Fibroblast of lung (primary cell): ENCODE measurements around the gene SPRR1B. TPM values are rescaled to one million over a fixed set of nuclear protein-coding genes. Genes with fewer than 3 reads are reported as not detected.

Source experiments
- DNase-seq, 2 donors: peaks; one replicate each; pipeline versions ENCODE4 v3.0.0 to v3.0.0-alpha.2; 2010; ENCODE audit warnings: low read depth in 2 of 2
- H2AFZ ChIP-seq: 2 replicates; pipeline ENCODE4 v1.5.1; 2012; ENCODE audit warnings: low read length, control low read depth, inconsistent platforms
- H3K27ac ChIP-seq: 2 replicates; pipeline ENCODE4 v1.5.1; 2011; ENCODE audit warnings: low read length, control low read depth; ENCODE audit not compliant: insufficient read depth
- H3K27me3 ChIP-seq: 2 replicates; pipeline ENCODE4 v1.5.1; 2011; ENCODE audit warnings: mild to moderate bottlenecking, low read length; ENCODE audit not compliant: control insufficient read depth, insufficient read depth
- H3K36me3 ChIP-seq: 2 replicates; pipeline ENCODE4 v1.5.1; 2011; ENCODE audit warnings: low read length; ENCODE audit not compliant: control insufficient read depth, insufficient read depth
- H3K4me1 ChIP-seq: 2 replicates; pipeline ENCODE4 v1.5.1; 2011; ENCODE audit warnings: low read length; ENCODE audit not compliant: control insufficient read depth, insufficient read depth; ENCODE audit errors: extremely low read depth
- H3K4me2 ChIP-seq: 2 replicates; pipeline ENCODE4 v1.5.1; 2011; ENCODE audit warnings: low read length, control low read depth; ENCODE audit not compliant: insufficient read depth; ENCODE audit errors: extremely low read depth
- H3K4me3 ChIP-seq, 4 experiments: fragments of 200-600 bp in 1 of 4; sonication (generic) in 1 of 4; replicated peaks in 1 of 4; 2 replicates each; pipeline ENCODE4 v1.5.1; 2011 to 2016; ENCODE audit warnings: low read length in 4 of 4, low read depth in 3 of 4, mild to moderate bottlenecking in 3 of 4, control low read depth in 2 of 4, inconsistent platforms in 1 of 4, mixed read lengths in 1 of 4; ENCODE audit not compliant: insufficient read depth in 1 of 4; ENCODE audit errors: control extremely low read depth in 1 of 4
- H3K79me2 ChIP-seq: 2 replicates; pipeline ENCODE4 v1.5.1; 2012; ENCODE audit warnings: mild to moderate bottlenecking, low read length, inconsistent platforms; ENCODE audit not compliant: control insufficient read depth, insufficient read depth
- H3K9ac ChIP-seq: 2 replicates; pipeline ENCODE4 v1.5.1; 2011; ENCODE audit warnings: mild to moderate bottlenecking, low read length, control low read depth; ENCODE audit not compliant: insufficient read depth
- H3K9me3 ChIP-seq: 2 replicates; pipeline ENCODE4 v1.5.1; 2012; ENCODE audit warnings: low read depth, low read length; ENCODE audit not compliant: control insufficient read depth, insufficient read depth
- H4K20me1 ChIP-seq: 2 replicates; pipeline ENCODE4 v1.5.1; 2011; ENCODE audit warnings: low read length; ENCODE audit not compliant: control insufficient read depth, insufficient read depth; ENCODE audit errors: extremely low read depth
- CTCF ChIP-seq, 2 donors: IDR thresholded peaks in 1 of 2; conservative IDR thresholded peaks in 1 of 2; 1 replicate in 1 of 2; 2 replicates in 1 of 2; pipeline ENCODE4 v1.5.1; 2011 to 2012; ENCODE audit warnings: low read length in 2 of 2, control low read depth in 1 of 2, inconsistent platforms in 1 of 2, low read depth in 1 of 2, mild to moderate bottlenecking in 1 of 2
- EZH2 ChIP-seq: IDR thresholded peaks from 2 replicates; pipeline ENCODE4 v1.5.1; 2012; ENCODE audit warnings: low read length, control low read depth, mild to moderate bottlenecking; ENCODE audit errors: missing control alignments
- polyA plus RNA-seq, 2 donors: library from polyadenylated mRNA; depleted of rRNA in 1 of 2; stranded (reverse) in 1 of 2; unstranded in 1 of 2; fragments of >200 nt; gene quantifications; 2 replicates each; pipeline ENCODE4 v1.2.1, GENCODE V29; 2011 to 2012; ENCODE audit warnings: missing spikeins in 1 of 2
- total RNA-seq: library from RNA; depleted of rRNA; stranded (reverse); fragments of >200 nt; gene quantifications from 2 replicates; pipeline ENCODE4 v1.2.1, GENCODE V29; 2014

The SPRR1B gene
- total and polyA plus RNA-seq, 2 donors (not counting 1 experiment from before 2014, with no cell fraction given), result not detected

GRCh38 chr1:152995842-152996241 lies 35.2 kb upstream of the SPRR1B start:
- Histone ChIP-seq H3K9me3 (no peaks in the 10 kb centered on the region), H2AFZ (no peak overlapping the region), H3K9ac (no peak overlapping the region), H3K36me3 (no peaks in the 10 kb centered on the region), H3K27me3 (peaks cover 3% of the 10 kb centered on the region), H3K27ac (no peak overlapping the region), H3K4me3 (no peak overlapping the region), H4K20me1 (no peaks in the 10 kb centered on the region), H3K4me1 (no peaks in the 10 kb centered on the region), H3K4me2 (no peak overlapping the region), H3K79me2 (no peaks in the 10 kb centered on the region)
- no peak for DNase-seq
- TF ChIP-seq CTCF (conservative IDR thresholded peaks at IDR 0.05 in 1 of 2, IDR thresholded peaks at IDR 0.05 in 1 of 2; ENCODE audit: low read depth in 1 of 2, low read length in 2 of 2), result no peak
- TF ChIP-seq EZH2, result no peak

GRCh38 chr1:152996633-152997400 lies 34.2 kb upstream of the SPRR1B start:
- Histone ChIP-seq H4K20me1 (no peaks in the 10 kb centered on the region), H3K36me3 (no peaks in the 10 kb centered on the region), H3K4me3 (no peak overlapping the region), H2AFZ (no peak overlapping the region), H3K9me3 (no peaks in the 10 kb centered on the region), H3K4me2 (no peak overlapping the region), H3K4me1 (no peaks in the 10 kb centered on the region), H3K9ac (no peak overlapping the region), H3K27ac (no peak overlapping the region), H3K27me3 (peaks cover 3% of the 10 kb centered on the region), H3K79me2 (no peaks in the 10 kb centered on the region)
- TF ChIP-seq EZH2 (no peak), CTCF (conservative IDR thresholded peaks at IDR 0.05 in 1 of 2, IDR thresholded peaks at IDR 0.05 in 1 of 2; ENCODE audit: low read depth in 1 of 2, low read length in 2 of 2) (no peak)
- no peak for DNase-seq

GRCh38 chr1:152997901-152998300 lies 33.1 kb upstream of the SPRR1B start:
- Histone ChIP-seq H3K27me3 (peaks cover 3% of the 10 kb centered on the region), H4K20me1 (no peaks in the 10 kb centered on the region), H3K4me1 (no peaks in the 10 kb centered on the region), H2AFZ (no peak overlapping the region), H3K36me3 (no peaks in the 10 kb centered on the region), H3K9ac (no peak overlapping the region), H3K9me3 (no peaks in the 10 kb centered on the region), H3K79me2 (no peaks in the 10 kb centered on the region), H3K4me2 (no peak overlapping the region), H3K4me3 (no peak overlapping the region), H3K27ac (no peak overlapping the region)
- no peak for DNase-seq
- TF ChIP-seq EZH2 (no peak), CTCF (conservative IDR thresholded peaks at IDR 0.05 in 1 of 2, IDR thresholded peaks at IDR 0.05 in 1 of 2; ENCODE audit: low read depth in 1 of 2, low read length in 2 of 2) (no peak)
